Naive thymus-derived CD4-positive, alpha-beta T cell (primary cell): ENCODE results near the gene ATN1. TPM values are rescaled to one million over a fixed set of nuclear protein-coding genes. Genes with fewer than 3 reads are reported as not detected.
A peak's percentile ranks its signal among the peaks of the same experiment; 100 is the strongest.

ENCODE experiments used
- ATAC-seq: fragments of 150-1000 bp; cut with Tn5 transposase; 2 replicates; pipeline ENCODE4 v1.10.0; 2021; ENCODE audit warnings: mild to moderate bottlenecking, moderate library complexity
- CTCF ChIA-PET: fragments of 350-600 bp; sonication (Branson Sonifier 250); formaldehyde crosslinking; loops from one replicate; lab custom pipeline; 2021; ENCODE audit warnings: antibody characterized with exemption; lab: Charles Lee
- POLR2A ChIA-PET: fragments of 350-600 bp; sonication (Branson Sonifier 250); formaldehyde crosslinking; loops from one replicate; lab custom pipeline; 2021; ENCODE audit warnings: antibody characterized with exemption, inconsistent platforms; lab: Charles Lee
- DNase-seq, 9 donors: peaks; one replicate each; pipeline versions ENCODE4 v3.0.0 to v3.0.0-alpha.2; 2020 to 2022; ENCODE audit warnings: mixed read lengths in 1 of 9
- H3K27ac ChIP-seq: one replicate; pipeline ENCODE4 v1.7.0; 2013; ENCODE audit warnings: mild to moderate bottlenecking, low read depth, low read length, moderate library complexity
- H3K27me3 ChIP-seq, 2 donors: one replicate each; pipeline ENCODE4 v1.7.0; 2013; ENCODE audit warnings: low read length in 2 of 2, mild to moderate bottlenecking in 2 of 2, moderate library complexity in 2 of 2; ENCODE audit not compliant: control insufficient read depth in 2 of 2, insufficient read depth in 2 of 2
- H3K36me3 ChIP-seq, 3 experiments: 1 replicate in 2 of 3; 2 replicates in 1 of 3; pipeline ENCODE4 v1.7.0; 2013; ENCODE audit warnings: low read length in 3 of 3, mild to moderate bottlenecking in 3 of 3, moderate library complexity in 1 of 3; ENCODE audit not compliant: insufficient read depth in 3 of 3, control insufficient read depth in 2 of 3
- H3K4me1 ChIP-seq, 2 donors: one replicate each; pipeline ENCODE4 v1.7.0; 2013; ENCODE audit warnings: low read length in 2 of 2, mild to moderate bottlenecking in 2 of 2, moderate library complexity in 1 of 2; ENCODE audit not compliant: control insufficient read depth in 2 of 2, insufficient read depth in 2 of 2
- H3K4me3 ChIP-seq: 2 replicates; pipeline ENCODE4 v1.7.0; 2013; ENCODE audit warnings: mild to moderate bottlenecking, low read length
- H3K9me3 ChIP-seq, 3 experiments: 1 replicate in 2 of 3; 2 replicates in 1 of 3; pipeline ENCODE4 v1.7.0; 2013; ENCODE audit warnings: low read length in 3 of 3; ENCODE audit not compliant: control insufficient read depth in 2 of 3
- H3K27ac Mint-ChIP-seq, 9 donors: one replicate each; pipeline ENCODE4 v1.8.0; 2020 to 2022; ENCODE audit warnings: mixed read lengths in 9 of 9, mild to moderate bottlenecking in 8 of 9, moderate library complexity in 5 of 9, inconsistent platforms in 2 of 9
- H3K27me3 Mint-ChIP-seq, 5 donors: one replicate each; pipeline ENCODE4 v1.8.0; 2021 to 2022; ENCODE audit warnings: mixed read lengths in 5 of 5, mild to moderate bottlenecking in 1 of 5
- H3K36me3 Mint-ChIP-seq, 5 donors: one replicate each; pipeline ENCODE4 v1.8.0; 2020 to 2022; ENCODE audit warnings: mixed read lengths in 5 of 5, mild to moderate bottlenecking in 3 of 5, inconsistent platforms in 1 of 5
- H3K4me1 Mint-ChIP-seq, 7 donors: one replicate each; pipeline ENCODE4 v1.8.0; 2020 to 2022; ENCODE audit warnings: mixed read lengths in 7 of 7, mild to moderate bottlenecking in 3 of 7, inconsistent platforms in 1 of 7
- H3K4me3 Mint-ChIP-seq, 10 donors: one replicate each; pipeline ENCODE4 v1.8.0; 2020 to 2022; ENCODE audit warnings: mild to moderate bottlenecking in 10 of 10, mixed read lengths in 10 of 10, moderate library complexity in 6 of 10, inconsistent platforms in 2 of 10
- H3K9me3 Mint-ChIP-seq, 11 donors: one replicate each; pipeline ENCODE4 v1.8.0; 2020 to 2022; ENCODE audit warnings: mixed read lengths in 11 of 11, mild to moderate bottlenecking in 4 of 11, inconsistent platforms in 1 of 11, moderate library complexity in 1 of 11
- intact Hi-C, 2 donors: fragments of 100-400 bp; cut with micrococcal nuclease; formaldehyde crosslinking; loops; one replicate each; pipeline ENCODE4 v1.15.1; 2023
- polyA plus RNA-seq, 2 donors: library from polyadenylated mRNA; unstranded; fragments of 300-500 nt; fragmentation: Illumina TruSeq; gene quantifications; one replicate each; pipeline ENCODE4 v1.2.3, GENCODE V29; 2021
- total RNA-seq, 6 experiments: library from RNA in 5 of 6; stranded (reverse) in 5 of 6; gene quantifications; 1 replicate in 5 of 6; 2 replicates in 1 of 6; pipeline ENCODE4 v1.2.3 and lab custom pipeline; 2021 to 2026

The ATN1 gene
- total and polyA plus RNA-seq, 7 experiments from 2014 or later = 0.95 to 42.2 (median 32.9) TPM

DNA sequence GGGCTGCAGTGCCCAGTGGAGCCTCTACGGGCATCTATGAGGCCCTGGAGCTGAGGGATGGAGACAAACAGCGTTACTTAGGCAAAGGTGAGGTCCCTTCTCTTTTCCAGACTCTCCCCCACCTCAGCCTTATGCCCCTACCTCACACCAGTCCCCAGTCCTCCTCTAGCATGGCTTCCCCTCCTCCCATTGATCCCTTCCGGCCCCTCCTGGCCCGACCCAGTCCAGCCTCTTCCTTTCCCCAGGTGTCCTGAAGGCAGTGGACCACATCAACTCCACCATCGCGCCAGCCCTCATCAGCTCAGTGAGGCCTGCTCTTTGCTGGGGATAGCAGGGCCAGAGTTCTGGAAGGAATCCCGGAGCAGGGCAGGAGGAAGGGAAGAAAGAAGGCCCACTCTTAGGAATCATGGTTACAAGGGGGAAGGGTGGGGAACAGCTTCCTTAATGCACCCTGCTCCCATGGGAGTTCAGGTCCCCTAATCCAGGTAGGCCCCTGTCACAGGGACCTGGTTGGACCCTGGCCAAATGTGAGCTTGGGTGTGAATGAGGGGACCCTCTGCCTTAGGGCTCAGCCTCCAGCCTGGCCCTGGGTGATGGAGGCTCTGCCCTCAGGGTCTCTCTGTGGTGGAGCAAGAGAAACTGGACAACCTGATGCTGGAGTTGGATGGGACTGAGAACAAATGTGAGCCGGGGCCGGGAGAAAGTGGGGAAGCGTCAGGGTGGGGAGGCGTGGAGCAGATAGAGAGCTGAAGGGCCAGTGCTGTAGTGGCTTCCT, 11.1 kb upstream of the ATN1 start:
- DNase-seq = no peak
- Histone ChIP-seq H3K27ac (peak overlapping the region; percentile 18), H3K27me3 (no peaks in the 10 kb centered on the region), H3K36me3 (peaks cover 5 to 50% (median 11%) of the 10 kb centered on the region in 3 experiments), H3K9me3 (no peaks in the 10 kb centered on the region), H3K4me1 (peaks cover 11 to 14% of the 10 kb centered on the region in 2 donors), H3K4me3 (no peak overlapping the region)
- Mint-ChIP-seq H3K27me3 (peaks cover 0 to 4% (median 0%) of the 10 kb centered on the region in 5 donors), H3K9me3 (no peaks in the 10 kb centered on the region), H3K27ac (peak overlapping the region in 8 of 9 donors; percentile 13 to 90 (median 54)), H3K4me3 (peak overlapping the region in 8 of 10 donors; percentile 52 to 100 (median 92)), H3K36me3 (peaks cover 0 to 35% (median 9%) of the 10 kb centered on the region in 5 donors), H3K4me1 (peaks cover 0 to 58% (median 36%) of the 10 kb centered on the region in 7 donors)
- intact Hi-C loops = no loop called here
- no peak for ATAC-seq
- CTCF ChIA-PET = interaction anchor here (1.2 to 1.6 kb wide), 2 partner anchors 27 to 44 kb away, joined by 3 to 4 read pairs; partner anchors contain the start of genes C12orf57, RNU7-1 and SPSB2
- POLR2A ChIA-PET = interaction anchor here (0.6 to 5.7 kb wide), 12 partner anchors 9 to 195 kb away, joined by 3 to 50 read pairs (median 6); partner anchors contain the start of genes ATN1, C12orf57, RNU7-1 and SPSB2

DNA sequence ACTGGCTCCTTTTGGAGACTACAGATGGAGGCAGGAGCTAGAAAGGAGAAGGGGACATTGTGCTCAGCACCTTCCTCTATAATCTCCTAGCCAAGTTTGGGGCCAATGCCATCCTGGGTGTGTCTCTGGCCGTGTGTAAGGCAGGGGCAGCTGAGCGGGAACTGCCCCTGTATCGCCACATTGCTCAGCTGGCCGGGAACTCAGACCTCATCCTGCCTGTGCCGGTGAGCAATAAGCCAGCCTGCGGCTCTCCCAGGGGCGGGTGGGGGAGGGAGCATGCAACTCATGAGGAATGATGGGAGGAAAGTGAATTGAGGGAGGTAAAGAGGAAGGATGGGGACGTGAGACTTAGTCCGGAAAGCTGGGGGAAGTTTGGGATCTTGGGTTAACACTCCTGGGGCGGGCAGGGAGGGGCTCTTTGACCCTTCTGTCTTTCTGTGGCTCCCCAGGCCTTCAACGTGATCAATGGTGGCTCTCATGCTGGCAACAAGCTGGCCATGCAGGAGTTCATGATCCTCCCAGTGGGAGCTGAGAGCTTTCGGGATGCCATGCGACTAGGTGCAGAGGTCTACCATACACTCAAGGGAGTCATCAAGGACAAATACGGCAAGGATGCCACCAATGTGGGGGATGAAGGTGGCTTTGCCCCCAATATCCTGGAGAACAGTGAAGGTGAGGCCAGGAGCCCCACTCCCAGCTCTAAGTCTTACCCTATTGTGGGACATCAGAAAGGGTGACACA, 10.1 kb upstream of the ATN1 start:
- no peak overlapping the region for H3K4me3 ChIP-seq
- no peak overlapping the region for H3K27ac ChIP-seq
- Mint-ChIP-seq H3K27me3 (peaks cover 0 to 4% (median 0%) of the 10 kb centered on the region in 5 donors), H3K27ac (peak overlapping the region in 1 of 9 donors; percentile 30), H3K4me3 (peak overlapping the region in 1 of 10 donors; percentile 25), H3K4me1 (peaks cover 0 to 62% (median 35%) of the 10 kb centered on the region in 7 donors), H3K9me3 (no peaks in the 10 kb centered on the region), H3K36me3 (peaks cover 0 to 41% (median 9%) of the 10 kb centered on the region in 5 donors)
- DNase-seq = no peak
- ChIA-PET CTCF (interaction anchor here (0.9 to 1.6 kb wide), 3 partner anchors 26 to 224 kb away, joined by 3 to 4 read pairs (median 4); partner anchors contain the start of genes C12orf57, RNU7-1 and SPSB2), POLR2A (interaction anchor here (0.6 to 2.0 kb wide), 5 partner anchors 11 to 194 kb away, joined by 3 to 6 read pairs (median 3); partner anchors contain the start of genes ATN1, C12orf57 and RNU7-1)
- ATAC-seq = no peak
- intact Hi-C loops = no loop called here
- no peaks in the 10 kb centered on the region for H3K27me3 ChIP-seq
- peaks cover 11 to 14% of the 10 kb centered on the region in 2 donors for H3K4me1 ChIP-seq
- peaks cover 5 to 60% (median 14%) of the 10 kb centered on the region in 3 experiments for H3K36me3 ChIP-seq
- H3K9me3 ChIP-seq = no peaks in the 10 kb centered on the region

DNA sequence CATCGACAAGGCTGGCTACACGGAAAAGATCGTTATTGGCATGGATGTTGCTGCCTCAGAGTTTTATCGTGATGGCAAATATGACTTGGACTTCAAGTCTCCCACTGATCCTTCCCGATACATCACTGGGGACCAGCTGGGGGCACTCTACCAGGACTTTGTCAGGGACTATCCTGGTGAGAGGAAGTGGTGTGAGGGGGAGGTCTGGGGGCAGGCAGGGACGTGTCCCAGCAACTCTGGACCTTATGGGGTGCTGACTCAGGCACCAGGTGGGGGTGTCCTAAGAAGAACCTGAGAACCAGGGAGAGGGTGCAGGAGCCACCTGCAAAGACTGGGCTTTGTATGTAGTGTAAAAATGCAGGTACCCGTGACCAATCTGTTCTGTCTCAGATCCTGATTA, 8.2 kb upstream of the ATN1 start:
- Mint-ChIP-seq H3K4me1 (peaks cover 3 to 61% (median 29%) of the 10 kb centered on the region in 7 donors), H3K36me3 (peaks cover 0 to 44% (median 9%) of the 10 kb centered on the region in 5 donors), H3K27ac (peak overlapping the region in 7 of 9 donors; percentile 3 to 72 (median 31)), H3K9me3 (no peaks in the 10 kb centered on the region), H3K4me3 (no peak overlapping the region), H3K27me3 (peaks cover 0 to 1% (median 0%) of the 10 kb centered on the region in 5 donors)
- H3K4me3 ChIP-seq = no peak overlapping the region
- DNase-seq (no peak), ATAC-seq (no peak)
- peaks cover 7 to 10% of the 10 kb centered on the region in 2 donors for H3K4me1 ChIP-seq
- no peaks in the 10 kb centered on the region for H3K9me3 ChIP-seq
- POLR2A ChIA-PET = interaction anchor here (0.6 to 23.3 kb wide), 4 partner anchors 12 to 65 kb away, joined by 3 to 367 read pairs (median 4); partner anchors contain the start of genes C12orf57, PTPN6 and RNU7-1
- intact Hi-C loops = no loop called here
- CTCF ChIA-PET = interaction anchor here (0.9 to 1.0 kb wide), 2 partner anchors 47 to 316 kb away, joined by 3 read pairs; partner anchors contain the start of gene SPSB2
- no peaks in the 10 kb centered on the region for H3K27me3 ChIP-seq
- no peak overlapping the region for H3K27ac ChIP-seq
- peaks cover 5 to 71% (median 14%) of the 10 kb centered on the region in 3 experiments for H3K36me3 ChIP-seq

DNA sequence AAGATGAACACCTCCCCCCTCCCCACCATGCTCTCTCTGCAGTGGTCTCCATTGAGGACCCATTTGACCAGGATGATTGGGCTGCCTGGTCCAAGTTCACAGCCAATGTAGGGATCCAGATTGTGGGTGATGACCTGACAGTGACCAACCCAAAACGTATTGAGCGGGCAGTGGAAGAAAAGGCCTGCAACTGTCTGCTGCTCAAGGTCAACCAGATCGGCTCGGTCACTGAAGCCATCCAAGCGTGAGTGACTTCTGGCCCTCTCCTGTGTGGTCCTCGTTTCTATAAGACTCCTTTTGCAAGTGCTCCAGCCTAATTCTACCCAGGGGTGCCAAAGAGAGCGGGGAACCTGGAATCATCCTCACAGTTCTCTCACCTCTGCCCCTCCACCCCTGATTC, 6.2 kb upstream of the ATN1 start:
- H3K4me3 Mint-ChIP-seq = no peak overlapping the region
- peaks cover 0 to 1% (median 0%) of the 10 kb centered on the region in 5 donors for H3K27me3 Mint-ChIP-seq
- DNase-seq = no peak
- Histone ChIP-seq H3K36me3 (peaks cover 5 to 60% (median 14%) of the 10 kb centered on the region in 3 experiments), H3K27me3 (no peaks in the 10 kb centered on the region), H3K4me3 (no peak overlapping the region), H3K4me1 (peaks cover 5 to 7% of the 10 kb centered on the region in 2 donors), H3K27ac (no peak overlapping the region), H3K9me3 (no peaks in the 10 kb centered on the region)
- intact Hi-C loops = no loop called here
- H3K4me1 Mint-ChIP-seq = peaks cover 7 to 55% (median 16%) of the 10 kb centered on the region in 7 donors
- no peak for ATAC-seq
- peaks cover 0 to 35% (median 9%) of the 10 kb centered on the region in 5 donors for H3K36me3 Mint-ChIP-seq
- ChIA-PET POLR2A (interaction anchor here (1.0 to 23.3 kb wide), 3 partner anchors 15 to 70 kb away, joined by 3 to 367 read pairs (median 6); partner anchors contain the start of genes C12orf57, CDCA3, PTPN6 and RNU7-1), CTCF (interaction anchor here (0.6 to 1.7 kb wide), 6 partner anchors 14 to 232 kb away, joined by 3 to 4 read pairs (median 3); partner anchors contain the start of gene ZNF384)
- no peaks in the 10 kb centered on the region for H3K9me3 Mint-ChIP-seq
- H3K27ac Mint-ChIP-seq = peak overlapping the region in 2 of 9 donors; percentile 14 to 86

DNA sequence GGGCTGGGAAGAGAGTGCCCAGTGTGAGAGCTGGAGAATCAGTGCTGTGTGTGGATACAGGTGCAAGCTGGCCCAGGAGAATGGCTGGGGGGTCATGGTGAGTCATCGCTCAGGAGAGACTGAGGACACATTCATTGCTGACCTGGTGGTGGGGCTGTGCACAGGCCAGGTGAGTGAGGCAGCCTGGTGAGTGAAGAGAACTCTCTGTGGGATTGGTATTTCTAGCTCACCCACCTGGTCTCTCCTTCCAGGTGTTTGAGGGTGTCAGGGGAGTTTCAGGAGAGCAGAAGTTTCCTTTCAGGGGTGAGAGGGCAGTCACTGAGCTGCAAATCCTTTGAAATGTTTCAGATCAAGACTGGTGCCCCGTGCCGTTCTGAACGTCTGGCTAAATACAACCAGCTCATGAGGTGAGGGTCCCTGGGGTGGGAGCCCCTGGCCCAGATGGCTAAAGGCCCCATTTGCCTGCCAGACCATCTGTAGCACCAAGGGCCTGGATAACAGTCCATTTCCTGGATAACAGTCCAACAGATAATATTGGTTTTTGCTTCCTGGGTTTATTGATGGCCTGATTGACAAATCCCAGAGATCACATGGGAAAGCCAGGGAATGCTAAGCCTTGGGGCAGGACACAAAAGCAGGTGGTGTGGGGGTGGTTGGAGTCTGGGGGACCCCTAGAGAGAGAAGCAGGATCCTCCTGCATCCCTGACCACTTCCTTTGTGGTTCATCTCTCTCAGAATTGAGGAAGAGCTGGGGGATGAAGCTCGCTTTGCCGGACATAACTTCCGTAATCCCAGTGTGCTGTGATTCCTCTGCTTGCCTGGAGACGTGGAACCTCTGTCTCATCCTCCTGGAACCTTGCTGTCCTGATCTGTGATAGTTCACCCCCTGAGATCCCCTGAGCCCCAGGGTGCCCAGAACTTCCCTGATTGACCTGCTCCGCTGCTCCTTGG, 5.5 kb upstream of the ATN1 start:
- no peak overlapping the region for H3K4me3 Mint-ChIP-seq
- H3K4me3 ChIP-seq = no peak overlapping the region
- H3K9me3 ChIP-seq = no peaks in the 10 kb centered on the region
- peaks cover 8 to 12% of the 10 kb centered on the region in 2 donors for H3K4me1 ChIP-seq
- H3K27ac Mint-ChIP-seq = peak overlapping the region in 5 of 9 donors; percentile 1 to 61 (median 32)
- ChIA-PET POLR2A (interaction anchor here (1.5 to 23.3 kb wide), 2 partner anchors 16 to 20 kb away, joined by 6 to 367 read pairs; partner anchors contain the start of genes C12orf57, PTPN6 and RNU7-1), CTCF (interaction anchor here (0.6 to 1.7 kb wide), 5 partner anchors 15 to 233 kb away, joined by 3 to 4 read pairs (median 3); partner anchors contain the start of gene ZNF384)
- ATAC-seq (no peak), DNase-seq (no peak)
- peaks cover 0 to 53% (median 8%) of the 10 kb centered on the region in 3 experiments for H3K36me3 ChIP-seq
- no peak overlapping the region for H3K27ac ChIP-seq
- intact Hi-C loops = no loop called here
- H3K4me1 Mint-ChIP-seq = peaks cover 14 to 56% (median 22%) of the 10 kb centered on the region in 7 donors
- H3K27me3 ChIP-seq = no peaks in the 10 kb centered on the region
- no peaks in the 10 kb centered on the region for H3K27me3 Mint-ChIP-seq
- no peaks in the 10 kb centered on the region for H3K9me3 Mint-ChIP-seq
- peaks cover 0 to 33% (median 9%) of the 10 kb centered on the region in 5 donors for H3K36me3 Mint-ChIP-seq
